GF-D8 (cell line): Measurements from ENCODE around the gene TAS2R41.

Experiments
- DNase-seq: peaks from one replicate; lab custom pipeline; 2025; lab: John Stamatoyannopoulos, UW

Gene TAS2R41, protein sequence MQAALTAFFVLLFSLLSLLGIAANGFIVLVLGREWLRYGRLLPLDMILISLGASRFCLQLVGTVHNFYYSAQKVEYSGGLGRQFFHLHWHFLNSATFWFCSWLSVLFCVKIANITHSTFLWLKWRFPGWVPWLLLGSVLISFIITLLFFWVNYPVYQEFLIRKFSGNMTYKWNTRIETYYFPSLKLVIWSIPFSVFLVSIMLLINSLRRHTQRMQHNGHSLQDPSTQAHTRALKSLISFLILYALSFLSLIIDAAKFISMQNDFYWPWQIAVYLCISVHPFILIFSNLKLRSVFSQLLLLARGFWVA

DNA sequence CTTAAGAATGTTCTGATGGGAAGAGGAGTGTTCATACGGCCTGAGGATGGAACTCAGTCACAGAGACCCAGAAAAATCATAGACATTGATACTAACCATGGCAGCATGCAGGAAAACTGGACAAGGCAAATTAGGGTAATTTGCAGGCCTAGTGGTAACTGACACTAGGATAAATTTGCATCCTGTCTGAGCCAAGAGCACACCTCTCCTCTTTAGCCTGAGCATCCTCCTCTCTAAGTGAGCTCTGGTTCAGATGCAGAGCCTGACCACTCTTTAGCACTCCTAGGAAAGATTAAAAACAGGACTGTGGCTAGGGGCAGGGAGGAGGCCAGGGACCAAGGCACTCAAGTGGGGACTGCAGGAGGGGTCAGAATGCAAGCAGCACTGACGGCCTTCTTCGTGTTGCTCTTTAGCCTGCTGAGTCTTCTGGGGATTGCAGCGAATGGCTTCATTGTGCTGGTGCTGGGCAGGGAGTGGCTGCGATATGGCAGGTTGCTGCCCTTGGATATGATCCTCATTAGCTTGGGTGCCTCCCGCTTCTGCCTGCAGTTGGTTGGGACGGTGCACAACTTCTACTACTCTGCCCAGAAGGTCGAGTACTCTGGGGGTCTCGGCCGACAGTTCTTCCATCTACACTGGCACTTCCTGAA, at the start of gene TAS2R41:
TAS2R41 (plus strand) TSS at position 373 of the 650 bp plus-strand sequence; CDS start at position 373, 0 bp downstream.
- DNase-seq: no peak

DNA sequence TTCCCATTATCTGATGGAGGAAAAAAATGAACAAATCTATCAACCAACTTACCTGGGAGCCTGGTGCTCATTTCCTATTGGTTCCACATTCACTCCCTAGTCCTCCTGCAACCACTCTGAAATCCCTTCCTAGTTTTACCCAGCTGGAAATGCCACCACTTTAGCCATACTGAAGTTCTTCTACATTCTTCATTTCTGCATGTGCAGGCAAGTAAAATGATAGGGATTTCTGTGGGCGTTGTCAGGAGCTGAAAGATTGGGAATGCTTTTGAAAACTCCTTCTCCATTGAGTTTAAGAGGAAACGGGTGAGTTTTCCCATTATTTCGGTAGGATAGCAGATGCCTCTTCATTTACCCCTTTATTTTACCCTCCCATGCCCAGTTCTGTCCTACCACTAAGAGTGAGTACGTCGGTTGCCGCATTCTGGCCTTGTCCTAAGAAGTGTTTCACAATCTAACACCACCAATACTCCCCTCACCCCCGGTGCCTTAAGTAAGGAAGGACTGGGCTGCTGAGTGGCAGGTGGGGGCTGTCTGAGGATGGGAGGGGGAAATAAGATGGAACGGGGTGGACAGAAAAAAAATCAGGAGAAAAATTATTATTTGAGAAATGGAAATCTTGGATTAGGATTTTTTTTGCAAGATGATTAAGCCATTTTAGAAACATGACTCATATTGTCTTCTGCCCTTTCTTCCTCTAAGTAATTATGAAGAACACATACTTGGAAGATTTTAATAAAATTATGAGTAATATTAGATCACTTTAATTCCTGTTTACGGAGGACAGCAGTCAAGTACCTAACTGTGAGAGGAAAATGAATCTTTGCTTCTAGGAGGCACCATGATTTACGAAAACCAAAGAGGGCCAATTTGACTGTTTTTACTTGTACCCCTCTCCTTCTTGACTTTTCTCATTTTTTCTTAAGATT, 47.6 kb upstream of the TAS2R41 start:
- DNase-seq: no peak

DNA sequence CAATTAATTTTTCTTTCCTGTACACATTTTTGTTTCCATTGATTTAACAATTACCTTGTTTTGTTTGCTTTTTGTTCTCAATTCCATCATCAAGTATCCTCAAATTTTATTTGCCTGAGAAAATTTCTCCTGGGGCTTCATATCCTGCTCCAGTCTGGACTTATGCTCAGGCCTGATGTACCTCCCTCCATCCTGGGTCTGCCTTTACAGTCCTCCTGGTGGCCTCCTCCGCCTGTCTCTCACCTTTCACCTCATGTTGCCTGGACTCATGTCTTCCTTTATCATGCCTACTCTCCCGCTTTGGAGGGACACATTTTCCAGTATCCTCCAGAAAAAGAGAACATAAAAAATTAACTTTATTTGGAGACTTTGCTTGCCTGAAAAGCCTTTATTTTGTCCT, 46.6 kb upstream of the TAS2R41 start:
- DNase-seq: no peak

DNA sequence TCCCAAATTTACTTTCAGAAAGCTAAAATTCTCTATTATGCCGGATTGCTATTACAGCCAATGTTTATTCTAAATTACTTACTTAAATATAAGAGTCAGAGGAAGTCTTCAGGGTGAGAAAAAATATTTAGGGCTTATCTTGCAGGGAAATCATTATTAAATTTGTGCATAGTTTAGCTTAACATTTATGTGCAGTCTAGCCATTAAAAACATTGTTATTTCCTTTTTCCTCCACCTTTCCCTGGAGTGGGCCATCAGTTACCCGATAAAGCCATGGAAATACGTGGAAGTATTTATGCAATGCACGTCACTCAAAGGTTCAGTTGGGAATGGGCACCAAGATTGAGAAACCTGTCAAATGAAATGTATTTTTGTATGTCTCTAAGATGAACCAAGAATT, 43.9 kb upstream of the TAS2R41 start:
- DNase-seq: no peak

DNA sequence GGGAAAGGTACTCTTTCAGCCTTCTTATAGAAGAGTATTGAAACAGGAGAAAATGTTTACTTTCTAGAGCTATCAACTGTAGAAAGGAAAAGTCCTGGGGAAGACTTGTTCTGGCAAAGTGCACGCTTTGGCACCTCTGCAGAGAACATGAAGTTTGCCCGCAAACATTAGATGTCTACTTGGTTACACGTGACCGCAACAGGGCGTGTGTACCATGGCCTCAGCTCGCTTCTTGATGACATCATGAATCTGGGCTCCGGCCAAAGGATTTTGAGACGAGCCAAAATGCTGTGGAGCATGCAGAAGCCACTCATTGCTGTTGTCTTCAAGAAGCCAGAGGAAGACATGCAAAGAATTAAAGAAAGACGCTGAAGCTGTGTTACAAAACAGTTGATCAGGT, 43.0 kb upstream of the TAS2R41 start:
- no peak for DNase-seq

DNA sequence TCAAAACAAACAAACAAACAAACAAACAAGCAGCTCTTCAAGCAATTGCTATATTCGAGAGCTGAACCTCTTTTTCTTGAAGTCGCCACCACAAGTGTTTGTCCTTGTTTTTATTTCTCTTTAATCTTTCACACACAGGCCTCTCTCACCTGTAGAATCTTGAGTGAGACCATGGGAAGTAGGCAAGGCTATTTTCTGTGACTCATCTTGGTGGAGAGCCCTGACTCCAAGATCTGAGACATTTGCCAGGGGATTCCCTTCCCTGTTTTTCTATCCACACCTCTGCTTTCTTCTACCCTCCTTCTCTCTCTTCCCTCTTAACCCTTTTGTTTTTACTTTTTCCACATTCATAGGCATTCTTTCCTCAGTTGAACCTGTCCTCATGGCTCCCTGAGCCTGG, 42.4 kb upstream of the TAS2R41 start:
- no peak for DNase-seq

DNA sequence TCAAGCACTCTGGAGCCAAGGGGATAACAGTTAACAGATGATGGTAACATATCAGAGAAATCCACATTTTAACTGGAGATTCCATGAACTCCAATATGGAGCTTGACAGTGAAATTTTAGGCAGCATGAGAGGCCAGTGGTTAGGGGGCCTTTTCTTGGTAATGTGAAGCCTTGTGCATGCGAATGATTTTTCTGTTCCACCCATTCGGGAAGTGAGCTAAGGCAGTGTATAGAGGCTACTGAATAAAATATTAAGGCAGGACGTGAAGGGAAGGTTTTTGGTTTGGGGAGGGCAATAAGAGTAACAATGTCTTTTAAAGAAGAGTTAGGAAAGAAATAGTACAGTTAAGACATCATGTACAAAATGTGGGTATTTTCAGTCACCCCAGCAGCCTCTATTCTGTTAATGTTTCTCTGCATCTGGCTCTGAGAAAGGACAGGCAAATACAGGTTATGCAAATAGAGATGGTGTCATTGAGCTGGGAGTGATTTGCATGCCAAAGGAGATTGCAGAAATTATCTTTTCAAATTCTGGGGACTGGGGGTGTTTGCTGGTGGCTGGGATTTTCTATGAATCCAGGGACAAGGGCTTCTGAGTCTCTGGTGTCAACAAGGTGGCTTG, 41.2 kb upstream of the TAS2R41 start:
- no peak for DNase-seq

DNA sequence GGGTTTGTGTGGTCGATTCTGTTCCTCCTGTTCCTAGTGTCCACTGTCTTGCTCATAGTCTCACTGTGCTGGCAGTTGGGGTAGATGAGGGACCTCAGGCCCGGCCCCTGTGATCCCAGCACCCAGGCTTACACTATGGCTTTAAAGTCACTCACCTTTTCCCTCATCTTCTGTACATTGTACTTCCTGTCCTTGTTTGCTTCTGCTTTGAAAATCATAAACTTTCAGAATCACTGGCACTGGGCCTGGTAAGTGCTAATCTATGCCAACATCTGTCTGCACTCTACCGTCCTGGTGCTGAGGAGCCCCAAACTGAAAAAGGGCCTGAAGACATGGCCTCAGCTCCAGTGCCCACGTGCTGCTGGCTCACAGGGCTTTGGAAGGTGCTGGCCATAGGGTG, 40.1 kb upstream of the TAS2R41 start:
- DNase-seq: no peak

DNA sequence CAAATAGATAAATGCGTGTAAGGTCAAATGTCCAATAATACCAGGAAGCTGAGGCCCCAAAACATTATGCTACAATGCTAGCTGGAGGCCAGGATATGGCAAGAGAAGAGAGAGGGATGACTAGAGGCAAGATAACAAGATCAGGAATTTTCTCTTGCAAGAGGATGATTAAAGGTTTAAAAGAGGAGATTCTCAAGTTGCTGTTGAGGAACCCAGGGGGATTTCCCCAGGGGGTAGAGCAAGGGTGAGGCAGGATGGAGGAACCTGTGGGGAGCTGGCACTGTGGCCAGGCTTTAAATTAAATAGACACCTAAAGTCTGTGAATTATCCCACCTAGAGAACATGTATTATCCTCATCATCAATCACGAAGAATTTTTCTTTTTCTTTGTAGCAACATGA, 37.8 kb upstream of the TAS2R41 start:
- no peak for DNase-seq

DNA sequence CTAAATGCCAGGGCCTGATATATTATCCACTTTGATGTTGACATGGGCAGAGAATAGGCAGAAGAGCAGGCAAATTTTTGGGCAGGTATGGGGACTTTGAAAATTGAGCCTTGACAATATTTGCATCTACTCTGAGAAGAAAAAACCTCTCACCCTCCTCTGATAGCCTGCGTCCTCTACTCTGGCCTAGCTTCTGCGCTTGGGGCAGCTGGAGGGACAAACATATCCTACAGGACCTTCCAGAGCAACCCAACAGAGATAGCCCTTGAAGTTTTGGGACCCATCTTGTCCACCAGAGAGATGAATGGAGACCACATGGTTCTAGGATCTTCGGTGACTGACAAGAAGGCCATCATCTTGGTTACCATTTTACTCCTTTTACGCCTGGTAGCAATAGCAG, 34.5 kb upstream of the TAS2R41 start, which contains the start of gene TAS2R60:
TAS2R60 (plus strand) TSS at position 301 of the 400 bp plus-strand sequence; CDS start at position 301, 0 bp downstream.
- DNase-seq: no peak

DNA sequence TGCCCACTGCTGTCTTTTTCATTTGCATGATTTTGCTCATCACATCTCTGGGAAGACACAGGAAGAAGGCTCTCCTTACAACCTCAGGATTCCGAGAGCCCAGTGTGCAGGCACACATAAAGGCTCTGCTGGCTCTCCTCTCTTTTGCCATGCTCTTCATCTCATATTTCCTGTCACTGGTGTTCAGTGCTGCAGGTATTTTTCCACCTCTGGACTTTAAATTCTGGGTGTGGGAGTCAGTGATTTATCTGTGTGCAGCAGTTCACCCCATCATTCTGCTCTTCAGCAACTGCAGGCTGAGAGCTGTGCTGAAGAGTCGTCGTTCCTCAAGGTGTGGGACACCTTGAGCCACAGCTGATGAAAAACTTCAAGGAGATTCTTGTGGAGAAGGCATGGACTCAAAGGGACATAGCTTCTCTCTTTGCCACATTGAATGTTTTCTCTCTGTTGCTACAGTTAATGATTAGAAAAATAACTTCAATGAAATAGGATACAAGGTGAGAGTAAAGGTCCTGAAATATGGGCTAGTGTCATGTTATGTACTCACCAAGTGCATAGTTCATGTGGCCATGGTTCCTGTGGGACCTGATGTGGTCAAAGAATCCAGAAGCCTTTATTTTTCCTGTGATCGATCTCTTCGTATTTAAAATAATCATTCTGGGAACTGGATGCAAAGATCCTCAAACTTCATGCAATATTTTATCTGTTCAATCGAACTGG, 33.5 kb upstream of the TAS2R41 start:
- DNase-seq: no peak

DNA sequence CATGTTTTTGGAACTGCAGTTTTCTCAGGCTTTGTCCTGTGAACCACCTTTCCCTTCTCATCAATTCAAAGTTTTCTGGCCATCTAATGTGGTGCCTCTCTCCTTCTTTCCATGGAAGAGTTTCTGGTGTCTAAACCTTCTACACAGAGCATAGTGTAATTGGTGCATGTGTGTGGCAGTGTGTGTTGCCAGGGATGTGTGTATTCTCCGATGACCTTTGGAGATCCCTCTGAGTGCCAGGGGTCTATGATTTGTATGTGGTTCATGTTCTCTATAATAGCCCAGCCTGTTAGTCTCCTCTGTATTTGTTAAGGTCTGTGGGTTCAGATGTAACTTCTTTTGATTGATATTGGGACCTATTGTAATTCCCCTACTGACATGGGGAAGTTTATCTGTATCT, 32.9 kb upstream of the TAS2R41 start:
- DNase-seq: no peak

DNA sequence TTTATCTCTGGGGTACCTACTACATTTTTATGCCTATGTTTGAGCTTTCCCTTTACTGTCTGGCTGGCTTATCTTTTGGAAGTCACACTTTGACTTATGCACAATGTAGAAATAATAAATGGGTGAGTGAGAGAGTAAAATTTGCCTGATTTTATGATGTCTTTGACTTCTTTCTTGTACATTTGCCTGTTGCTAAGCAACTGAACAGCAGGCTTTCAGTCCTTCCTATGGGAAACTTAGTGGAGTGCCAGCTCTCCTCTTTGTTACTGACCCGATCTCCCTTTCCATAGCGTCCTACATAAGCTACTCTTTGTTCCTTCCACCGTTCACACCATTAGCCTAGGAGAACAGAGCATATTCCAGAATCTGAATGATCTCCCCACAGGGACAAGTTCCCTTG, 30.2 kb upstream of the TAS2R41 start:
- DNase-seq: no peak

DNA sequence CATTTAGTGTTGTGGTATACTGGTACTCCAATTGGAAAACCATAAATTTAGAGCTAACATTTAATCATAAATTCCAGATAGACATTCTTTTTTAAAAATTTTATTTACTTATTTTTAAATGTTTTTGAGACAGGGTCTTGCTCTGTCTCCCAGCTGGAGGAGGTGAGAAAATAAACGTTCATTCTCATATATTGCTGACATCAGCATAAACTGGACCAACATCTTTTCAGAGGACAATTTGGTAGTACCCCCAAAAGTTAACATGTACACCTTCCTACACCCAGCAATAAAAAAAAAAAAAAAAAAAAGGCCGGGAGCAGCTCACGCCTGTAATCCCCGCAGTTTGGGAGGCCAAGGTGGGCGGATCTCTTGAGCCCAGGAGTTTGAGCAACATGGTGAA, 29.2 kb upstream of the TAS2R41 start:
- no peak for DNase-seq

DNA sequence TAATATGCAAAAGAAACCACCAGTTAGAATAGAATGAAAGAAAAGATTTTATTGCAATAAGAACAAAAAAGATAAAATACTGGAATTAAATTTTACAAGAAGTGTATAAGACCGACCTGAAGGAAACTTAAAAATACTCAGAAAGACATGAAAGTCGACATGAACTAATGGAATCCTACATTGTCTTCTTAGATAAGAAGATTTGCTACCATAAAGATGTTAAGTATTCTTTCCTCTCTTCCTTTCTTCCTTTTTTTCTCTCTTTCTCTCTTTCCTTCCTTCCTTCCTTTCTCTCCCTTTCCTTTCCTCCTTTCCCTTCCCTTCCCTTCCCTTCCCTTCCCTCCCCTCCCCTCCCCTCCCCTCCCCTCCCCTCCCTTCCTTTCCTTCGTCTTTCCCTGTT, 27.9 kb upstream of the TAS2R41 start:
- no peak for DNase-seq

DNA sequence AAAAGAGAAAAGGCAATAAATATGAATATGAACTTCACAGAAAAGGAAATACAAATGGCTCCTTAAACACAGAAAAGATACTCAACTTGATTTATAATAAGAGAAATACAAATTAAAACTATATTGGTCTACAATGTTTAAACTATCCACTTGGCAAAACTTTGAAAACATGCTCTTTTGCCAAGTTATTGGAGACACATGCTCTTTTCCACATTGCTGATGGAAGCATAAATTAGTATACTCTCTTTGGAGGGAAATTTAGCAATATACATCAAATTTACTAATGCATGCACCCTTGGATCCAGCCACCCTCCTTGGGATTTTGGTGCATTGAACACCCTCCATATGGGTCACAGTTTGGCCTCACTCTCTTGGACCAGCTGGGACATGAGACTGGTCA, 26.6 kb upstream of the TAS2R41 start:
- DNase-seq: no peak

DNA sequence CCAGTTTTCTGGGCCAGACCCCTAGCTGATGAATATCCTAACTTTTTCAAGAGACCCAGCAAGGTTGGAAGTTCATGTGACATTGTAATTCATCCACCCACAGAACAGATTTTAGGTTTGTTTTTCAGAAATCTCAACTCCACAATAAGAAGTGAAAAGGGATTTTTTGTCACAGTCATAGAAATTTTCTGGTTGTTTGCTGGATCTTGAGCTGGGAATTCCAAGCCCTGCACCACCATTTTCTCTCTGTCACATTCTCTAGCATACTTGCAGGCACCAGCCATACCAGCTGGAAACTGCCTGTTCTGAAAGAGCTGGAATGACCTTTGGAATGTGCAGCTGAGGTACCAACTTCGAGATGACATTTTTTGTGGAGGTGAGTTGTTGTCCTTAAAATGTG, 25.9 kb upstream of the TAS2R41 start:
- DNase-seq: no peak

DNA sequence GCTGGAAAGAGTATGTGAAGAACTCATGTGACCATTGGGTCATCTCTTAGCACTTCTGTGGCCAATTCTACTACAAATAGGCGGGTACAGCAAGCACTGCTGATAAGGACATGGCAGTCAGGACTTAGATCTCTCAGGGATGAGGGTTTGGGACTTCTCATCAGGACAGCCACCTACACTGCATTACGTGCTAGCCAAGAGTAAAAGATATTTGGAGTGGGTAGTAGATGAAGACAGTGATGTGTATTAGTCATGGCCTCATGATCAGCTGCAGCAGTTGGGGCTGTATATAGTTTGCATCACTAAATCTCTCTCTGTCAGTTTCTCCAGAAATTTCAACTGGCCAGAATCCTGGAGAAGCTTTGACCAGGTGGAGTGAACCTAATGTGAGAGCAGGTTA, 25.2 kb upstream of the TAS2R41 start:
- no peak for DNase-seq

DNA sequence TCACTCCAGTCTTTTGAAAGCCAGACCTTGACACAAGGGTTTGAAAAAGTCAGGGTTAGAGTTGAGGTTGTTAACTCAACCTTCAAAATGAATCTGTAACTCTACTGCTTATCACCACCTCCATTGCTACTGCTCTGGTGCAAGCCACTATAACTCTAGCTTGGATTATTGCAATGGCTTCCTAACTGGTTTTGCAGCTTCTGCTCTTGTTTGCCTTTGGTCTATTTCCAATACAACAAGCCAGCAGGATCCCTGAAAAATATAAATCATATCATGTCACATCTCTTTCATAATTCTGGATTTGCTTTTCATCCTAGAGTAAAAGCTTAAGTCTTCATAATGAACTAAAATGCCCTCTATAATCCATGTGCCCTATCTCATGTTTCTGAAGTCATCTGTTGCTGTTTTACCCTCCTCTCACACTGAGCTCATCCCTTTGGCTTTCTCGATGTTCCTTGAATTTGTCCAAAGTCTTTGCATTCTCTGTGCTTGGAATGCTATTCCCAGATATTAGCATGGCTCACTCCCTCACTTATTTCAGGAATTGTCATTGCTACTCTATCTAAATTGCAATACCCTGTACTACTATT, 23.5 kb upstream of the TAS2R41 start:
- DNase-seq: no peak

DNA sequence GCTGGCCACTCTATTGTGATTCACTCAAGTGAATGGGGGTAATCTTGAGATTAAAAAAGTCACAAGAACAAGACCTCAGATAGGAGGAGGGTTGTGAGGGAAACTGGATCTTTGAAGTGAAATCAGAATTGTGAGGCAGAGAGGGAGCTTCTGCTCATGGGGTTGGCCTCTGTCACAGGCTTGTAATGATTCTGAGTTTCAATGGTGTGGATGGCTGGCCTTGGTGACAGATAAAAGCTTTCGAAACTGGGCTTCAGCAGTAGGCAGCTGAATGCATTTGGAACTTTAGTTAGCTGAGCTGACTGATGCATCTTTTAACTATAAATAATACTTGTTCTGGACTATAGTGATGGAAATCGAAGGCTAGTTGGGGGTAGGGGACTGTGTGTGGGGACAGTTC, 22.2 kb upstream of the TAS2R41 start:
- no peak for DNase-seq

DNA sequence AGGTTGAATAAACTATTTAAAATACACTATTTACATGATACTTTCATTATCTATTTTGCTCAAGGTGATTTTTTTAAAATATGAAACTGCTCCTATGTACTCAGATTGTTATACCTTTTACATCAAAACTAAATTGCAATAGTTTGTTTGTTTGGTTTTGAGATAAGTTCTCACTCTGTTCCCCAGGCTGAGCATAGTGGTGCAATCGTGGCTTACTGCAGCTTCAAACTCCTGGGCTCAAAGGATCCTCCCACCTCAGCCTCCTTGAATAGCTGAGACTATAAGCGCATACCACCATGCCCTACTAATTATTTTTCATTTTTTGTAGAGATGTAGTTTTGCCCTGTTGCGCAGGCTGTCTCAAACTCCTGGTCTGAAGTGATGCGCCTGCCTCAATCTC, 21.7 kb upstream of the TAS2R41 start:
- no peak for DNase-seq
